Measurements from ENCODE around the gene PRKD3. TPM values are rescaled to one million over a fixed set of nuclear protein-coding genes. Genes with fewer than 3 reads are reported as not detected.

The PRKD3 gene
- polyA plus RNA-seq, 1 donor from 2014 or later = 51.2 TPM

Other genes starting within 250 kb of the PRKD3 start
- 11.0 TPM for gene HEATR5B, start 240.5 kb downstream of the PRKD3 start, polyA plus RNA-seq
- gene GPATCH11, start 240.3 kb downstream of the PRKD3 start, polyA plus RNA-seq = 19.6 TPM
- 40.0 TPM for gene EIF2AK2, start 167.9 kb downstream of the PRKD3 start, polyA plus RNA-seq
- not detected for gene SULT6B1, start 136.2 kb downstream of the PRKD3 start, polyA plus RNA-seq
- gene CEBPZOS, start 128.3 kb downstream of the PRKD3 start, polyA plus RNA-seq = 38.8 TPM
- gene CEBPZ, start 93.2 kb downstream of the PRKD3 start, polyA plus RNA-seq = 19.1 TPM
- 10.9 TPM for gene NDUFAF7, start 93.2 kb downstream of the PRKD3 start, polyA plus RNA-seq
- gene QPCT, start 19.8 kb upstream of the PRKD3 start, polyA plus RNA-seq = 1.8 TPM

Data from IgD-negative memory B cell (primary cell).